SU-DHL-6 (cell line): ENCODE data around the gene ZNF618.

Experiments used
- H2AFZ ChIP-seq: fragments of 200-600 bp; sonication (generic); 2 replicates; pipeline ENCODE4 v1.6.1; 2014; ENCODE audit warnings: low read depth, mild to moderate bottlenecking, moderate library complexity, mixed read lengths, antibody characterized with exemption, low read length; ENCODE audit not compliant: severe bottlenecking
- H3F3A ChIP-seq: fragments of 200-600 bp; shearing (Covaris generic); 2 replicates; pipeline ENCODE4 v1.6.0; 2016; ENCODE audit warnings: antibody characterized with exemption, mild to moderate bottlenecking; ENCODE audit not compliant: insufficient read depth
- H3K27ac ChIP-seq: fragments of 200-600 bp; sonication (generic); 2 replicates; pipeline ENCODE4 v1.5.1; 2016; ENCODE audit warnings: low read depth, mild to moderate bottlenecking, low read length, moderate library complexity, mixed read lengths
- H3K27me3 ChIP-seq: fragments of 200-600 bp; sonication (generic), shearing (Covaris generic); 2 replicates; pipeline ENCODE4 v1.6.0; 2014; ENCODE audit warnings: mild to moderate bottlenecking, low read length
- H3K36me3 ChIP-seq: fragments of 200-600 bp; sonication (generic); 2 replicates; pipeline ENCODE4 v1.6.1; 2014; ENCODE audit warnings: mild to moderate bottlenecking, low read length, mixed read lengths
- H3K4me2 ChIP-seq: fragments of 300-600, 200-600 bp; shearing (Covaris generic), sonication (generic); 2 replicates; pipeline ENCODE4 v1.6.0; 2014; ENCODE audit warnings: low read length, low read depth, mild to moderate bottlenecking; ENCODE audit not compliant: poor library complexity, severe bottlenecking
- H3K4me3 ChIP-seq: fragments of 200-600 bp; sonication (generic); 2 replicates; pipeline ENCODE4 v1.5.1; 2014; ENCODE audit warnings: antibody characterized with exemption, low read length, mild to moderate bottlenecking, mixed read lengths; ENCODE audit not compliant: insufficient read depth, poor library complexity, severe bottlenecking
- H3K79me2 ChIP-seq: fragments of 200-600 bp; sonication (generic); 2 replicates; pipeline ENCODE4 v1.6.1; 2014; ENCODE audit warnings: mild to moderate bottlenecking, low read length, moderate library complexity; ENCODE audit not compliant: insufficient read depth
- H3K9ac ChIP-seq: fragments of 200-600 bp; sonication (generic); 2 replicates; pipeline ENCODE4 v1.7.0; 2014; ENCODE audit warnings: mild to moderate bottlenecking, low read length
- H3K9me2 ChIP-seq: fragments of 200-600 bp; sonication (generic); replicated peaks from 2 replicates; pipeline ENCODE4 v1.6.1; 2014; ENCODE audit warnings: low read length; ENCODE audit not compliant: insufficient read depth
- H3K9me3 ChIP-seq: fragments of 200-600 bp; sonication (generic); 2 replicates; pipeline ENCODE4 v1.6.1; 2014; ENCODE audit warnings: low read length, mixed read lengths; ENCODE audit not compliant: insufficient read depth
- H4K20me1 ChIP-seq: fragments of 200-600 bp; sonication (generic); 2 replicates; pipeline ENCODE4 v1.6.1; 2014; ENCODE audit warnings: low read depth, mild to moderate bottlenecking, antibody characterized with exemption, low read length, moderate library complexity, mixed read lengths
- CTCF ChIP-seq: fragments of 200-600 bp; sonication (generic); IDR thresholded peaks from one replicate; pipeline ENCODE4 v1.5.1; 2017; ENCODE audit warnings: antibody characterized with exemption, mild to moderate bottlenecking, low read length, moderate library complexity; ENCODE audit not compliant: insufficient read depth, poor library complexity, severe bottlenecking
- EZH2phosphoT487 ChIP-seq: fragments of 200-600 bp; sonication (generic), shearing (Covaris generic); conservative IDR thresholded peaks from 2 replicates; pipeline ENCODE4 v1.6.1; 2018; ENCODE audit warnings: mild to moderate bottlenecking, antibody characterized with exemption, low read length, moderate library complexity, mixed read lengths

The ZNF618 gene

DNA sequence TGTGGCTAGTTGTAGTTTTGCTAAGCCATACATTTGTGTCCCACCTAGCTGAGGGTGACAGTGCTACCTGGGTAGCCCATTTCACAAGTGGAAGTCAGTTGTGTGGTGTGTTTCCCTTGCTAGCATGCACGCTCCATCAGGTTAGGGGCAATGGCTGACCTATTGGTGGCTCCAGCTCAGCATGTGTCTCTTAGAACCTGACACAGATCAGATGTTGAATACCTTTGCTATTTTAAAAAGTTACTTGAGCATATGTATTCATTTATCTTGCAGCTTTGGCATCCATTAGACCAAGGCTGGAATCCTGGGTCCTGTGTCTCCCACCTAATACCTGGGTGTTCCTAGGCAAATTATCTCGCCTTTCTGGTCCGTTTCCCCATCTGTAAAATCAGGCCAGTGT, 44.8 kb downstream of the ZNF618 start:
- Histone ChIP-seq H3K4me3 (no peak overlapping the region), H3K9ac (no peak overlapping the region), H3K9me3 (no peaks in the 10 kb centered on the region), H3K79me2 (no peaks in the 10 kb centered on the region), H3K4me2 (no peak overlapping the region), H3F3A (no peaks in the 10 kb centered on the region), H2AFZ (no peak overlapping the region), H3K27me3 (no peaks in the 10 kb centered on the region), H3K27ac (no peak overlapping the region), H4K20me1 (no peaks in the 10 kb centered on the region), H3K36me3 (no peaks in the 10 kb centered on the region), H3K9me2 (no peaks in the 10 kb centered on the region)
- no peak for TF ChIP-seq CTCF
- no peak for TF ChIP-seq EZH2phosphoT487

DNA sequence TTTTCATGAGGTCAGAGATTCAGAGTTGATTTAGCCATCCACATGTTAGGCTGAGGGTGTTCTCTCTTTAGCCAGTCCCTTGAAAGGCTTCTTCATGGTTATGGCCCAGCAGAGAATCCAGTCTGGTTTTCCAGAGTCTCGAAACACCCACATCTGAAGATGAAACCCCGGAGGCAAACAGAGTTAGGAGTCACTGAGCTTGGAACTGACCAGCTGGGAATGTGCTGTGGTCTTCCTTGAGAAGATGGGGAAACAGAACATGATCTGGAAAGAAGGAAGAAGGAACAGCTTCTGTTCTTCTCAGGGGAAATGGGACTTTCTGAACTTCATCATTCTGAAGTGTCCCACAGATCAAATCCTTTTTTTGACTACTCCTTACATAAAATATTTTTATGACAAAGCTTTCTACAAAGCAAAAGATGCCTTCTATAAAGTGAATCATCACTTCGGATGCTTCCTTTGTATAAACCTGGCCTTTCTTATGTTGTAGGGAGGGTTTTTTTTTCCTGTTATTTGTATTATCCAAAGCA, 45.4 kb downstream of the ZNF618 start:
- H3K4me3 ChIP-seq, result no peak overlapping the region
- H3K9me2 ChIP-seq, result no peaks in the 10 kb centered on the region
- no peaks in the 10 kb centered on the region for H3K27me3 ChIP-seq
- H2AFZ ChIP-seq, result no peak overlapping the region
- no peaks in the 10 kb centered on the region for H3K36me3 ChIP-seq
- H3K4me2 ChIP-seq, result no peak overlapping the region
- H3F3A ChIP-seq, result no peaks in the 10 kb centered on the region
- H3K79me2 ChIP-seq, result no peaks in the 10 kb centered on the region
- H3K9ac ChIP-seq, result no peak overlapping the region
- TF ChIP-seq CTCF, result no peak
- no peak for TF ChIP-seq EZH2phosphoT487
- no peak overlapping the region for H3K27ac ChIP-seq
- no peaks in the 10 kb centered on the region for H3K9me3 ChIP-seq
- H4K20me1 ChIP-seq, result no peaks in the 10 kb centered on the region

DNA sequence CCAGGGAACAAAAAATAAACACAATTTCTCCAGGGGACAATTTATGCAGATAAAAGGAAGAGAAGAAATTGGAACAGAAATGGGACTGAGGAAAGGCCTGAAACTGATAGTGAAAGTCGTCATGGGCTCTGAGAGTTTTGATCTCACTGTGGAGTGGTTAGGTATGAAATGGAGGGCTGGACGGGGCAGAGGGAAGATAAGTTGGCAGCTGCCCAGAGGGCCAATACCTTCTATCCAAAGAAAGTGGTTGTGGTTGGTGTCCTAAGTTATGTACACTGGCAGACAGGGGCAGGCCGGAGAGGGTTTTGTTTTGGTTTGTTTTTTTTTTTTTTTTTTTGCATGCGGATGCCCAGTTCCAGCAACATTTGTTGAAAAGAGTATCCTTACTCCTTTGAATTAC, 46.1 kb downstream of the ZNF618 start:
- no peaks in the 10 kb centered on the region for H3K9me3 ChIP-seq
- H3K36me3 ChIP-seq, result no peaks in the 10 kb centered on the region

More for the DNA sequence above, 46.1 kb downstream of the ZNF618 start:
- Histone ChIP-seq H3K79me2 (no peaks in the 10 kb centered on the region), H3F3A (no peaks in the 10 kb centered on the region), H4K20me1 (no peaks in the 10 kb centered on the region), H3K9me2 (no peaks in the 10 kb centered on the region), H3K4me3 (no peak overlapping the region), H3K9ac (no peak overlapping the region), H3K4me2 (no peak overlapping the region), H3K27ac (no peak overlapping the region), H2AFZ (no peak overlapping the region), H3K27me3 (no peaks in the 10 kb centered on the region)
- TF ChIP-seq EZH2phosphoT487, result no peak
- TF ChIP-seq CTCF, result no peak
